Stimulated activated naive CD8-positive, alpha-beta T cell treated with anti-CD3 and anti-CD28 coated beads, Interleukin-15, Interleukin-2, amounts not matched to agents 100 U/mL and 50 U/mL, for 24 hours (primary cell): Measurements from ENCODE around the gene LCN15.
A peak's percentile ranks its signal among the peaks of the same experiment; 100 is the strongest.

Source experiments
- ATAC-seq: fragments of 150-1000 bp; cut with Tn5 transposase; one replicate; pipeline ENCODE4 v1.10.0; 2021
- DNase-seq: peaks from one replicate; pipeline ENCODE4 v3.0.0; 2021

Gene LCN15

GRCh38 chr9:136740971-136741882 lies 23.1 kb downstream of the LCN15 start:
- DNase-seq, result peak; percentile 38
- peak; percentile 26 for ATAC-seq

GRCh38 chr9:136740491-136740890 lies 23.8 kb downstream of the LCN15 start:
- DNase-seq (no peak), ATAC-seq (no peak)

GRCh38 chr9:136740069-136740468 lies 24.2 kb downstream of the LCN15 start:
- ATAC-seq (no peak), DNase-seq (no peak)

GRCh38 chr9:136739509-136739908 lies 24.8 kb downstream of the LCN15 start:
- ATAC-seq (no peak), DNase-seq (no peak)

GRCh38 chr9:136738960-136739359 lies 25.4 kb downstream of the LCN15 start:
- ATAC-seq, result no peak
- no peak for DNase-seq

GRCh38 chr9:136735812-136736480 lies 28.4 kb downstream of the LCN15 start:
- no peak for DNase-seq
- no peak for ATAC-seq

- DNase-seq, result no peak
- ATAC-seq, result peak; percentile 21
Measured at GRCh38 chr9:136734837-136735496, 29.4 kb downstream of the LCN15 start.

GRCh38 chr9:136733611-136734010 lies 30.7 kb downstream of the LCN15 start:
- ATAC-seq (no peak), DNase-seq (no peak)

GRCh38 chr9:136732444-136733178 lies 31.7 kb downstream of the LCN15 start:
- ATAC-seq (no peak), DNase-seq (no peak)

- DNase-seq (no peak), ATAC-seq (no peak)
Measured at GRCh38 chr9:136729926-136730325, 34.4 kb downstream of the LCN15 start.

GRCh38 chr9:136729144-136729543 lies 35.2 kb downstream of the LCN15 start:
- peak; percentile 15 for ATAC-seq
- DNase-seq, result no peak

- DNase-seq (no peak), ATAC-seq (peak; percentile 7)
Measured at GRCh38 chr9:136728548-136729123, 35.7 kb downstream of the LCN15 start.

- ATAC-seq (peak; percentile 61), DNase-seq (peak; percentile 95)
Measured at GRCh38 chr9:136728080-136728547, 36.2 kb downstream of the LCN15 start.

- no peak for ATAC-seq
- no peak for DNase-seq
Measured at GRCh38 chr9:136726631-136727191, 37.6 kb downstream of the LCN15 start.

- DNase-seq, result no peak
Measured at GRCh38 chr9:136726118-136726517, 38.2 kb downstream of the LCN15 start.

GRCh38 chr9:136725612-136726011 lies 38.7 kb downstream of the LCN15 start:
- DNase-seq (no peak), ATAC-seq (no peak)

More at GRCh38 chr9:136726118-136726517, 38.2 kb downstream of the LCN15 start:
- ATAC-seq, result no peak

GRCh38 chr9:136724772-136725171 lies 39.5 kb downstream of the LCN15 start:
- no peak for DNase-seq
- no peak for ATAC-seq

- DNase-seq (no peak), ATAC-seq (no peak)
Measured at GRCh38 chr9:136723989-136724388, 40.3 kb downstream of the LCN15 start.

- ATAC-seq (no peak), DNase-seq (no peak)
Measured at GRCh38 chr9:136723362-136723976, 40.8 kb downstream of the LCN15 start.

GRCh38 chr9:136722969-136723356 lies 41.4 kb downstream of the LCN15 start:
- DNase-seq, result no peak
- peak; percentile 5 for ATAC-seq
